HepG2 (cell line): ENCODE results near the gene ECHDC1. TPM values are rescaled to one million over a fixed set of nuclear protein-coding genes. Genes with fewer than 3 reads are reported as not detected.

Experiments used
- ARID5B ChIP-seq: IDR thresholded peaks from 2 replicates; pipeline ENCODE4 v1.4.0; 2020; ENCODE audit warnings: mild to moderate bottlenecking, missing genetic modification reagents
- ATF6 ChIP-seq: sonication (generic); formaldehyde crosslinking; conservative IDR thresholded peaks from 2 replicates; pipeline ENCODE4 v1.4.0; 2020; ENCODE audit warnings: missing genetic modification reagents
- CERS6 ChIP-seq: sonication (generic); formaldehyde crosslinking; IDR thresholded peaks from 2 replicates; pipeline ENCODE4 v1.5.0; 2020; ENCODE audit warnings: missing genetic modification reagents
- HNF1B ChIP-seq: sonication (generic); formaldehyde crosslinking; IDR thresholded peaks from 2 replicates; pipeline ENCODE4 v1.5.1; 2020; ENCODE audit warnings: mild to moderate bottlenecking, moderate library complexity, missing genetic modification reagents
- HNRNPK ChIP-seq: fragments of 200-400 bp; formaldehyde crosslinking; IDR thresholded peaks from 2 replicates; pipeline ENCODE4 v1.6.1; 2018; ENCODE audit warnings: low read length, low read depth, moderate library complexity, mild to moderate bottlenecking; ENCODE audit not compliant: poor library complexity, severe bottlenecking
- HOXD1 ChIP-seq: sonication (generic); formaldehyde crosslinking; IDR thresholded peaks from 2 replicates; pipeline ENCODE4 v1.5.0; 2020; ENCODE audit warnings: missing genetic modification reagents
- JUNB ChIP-seq: sonication (generic); formaldehyde crosslinking; IDR thresholded peaks from 2 replicates; pipeline ENCODE4 v1.8.0; 2022; ENCODE audit warnings: missing genetic modification reagents, mild to moderate bottlenecking, borderline replicate concordance
- LCORL ChIP-seq, 2 experiments: fragments of 450-650 bp in 1 of 2; sonication (generic) in 1 of 2; formaldehyde crosslinking in 1 of 2; IDR thresholded peaks; 2 replicates each; pipeline versions ENCODE4 v1.5.0 to v1.6.1; 2017 to 2020; ENCODE audit warnings: antibody characterized with exemption in 1 of 2, missing genetic modification reagents in 1 of 2
- MAFF ChIP-seq: IDR thresholded peaks from 2 replicates; pipeline ENCODE4 v1.6.1; 2011; ENCODE audit warnings: low read depth, low read length, improper control_type of control experiment
- NONO ChIP-seq, 2 experiments: fragments of 450-650 bp in 1 of 2; sonication (generic) in 1 of 2; formaldehyde crosslinking in 1 of 2; IDR thresholded peaks in 1 of 2; conservative IDR thresholded peaks in 1 of 2; 2 replicates each; pipeline versions ENCODE4 v1.6.1 to v1.8.0; 2017 to 2022; ENCODE audit warnings: mild to moderate bottlenecking in 1 of 2, missing genetic modification reagents in 1 of 2, moderate library complexity in 1 of 2
- RFX5 ChIP-seq: IDR thresholded peaks from 2 replicates; pipeline ENCODE4 v1.6.1; 2011; ENCODE audit warnings: low read depth, low read length, improper control_type of control experiment
- SETDB1 ChIP-seq: sonication (generic); formaldehyde crosslinking; IDR thresholded peaks from 2 replicates; pipeline ENCODE4 v1.5.1; 2020; ENCODE audit warnings: missing genetic modification reagents, mild to moderate bottlenecking, borderline replicate concordance
- TARDBP ChIP-seq: sonication (generic); formaldehyde crosslinking; IDR thresholded peaks from 2 replicates; pipeline ENCODE4 v1.8.0; 2022; ENCODE audit warnings: mild to moderate bottlenecking, missing genetic modification reagents
- ZNF839 ChIP-seq: sonication (generic); formaldehyde crosslinking; IDR thresholded peaks from 2 replicates; pipeline ENCODE4 v1.4.0; 2020; ENCODE audit warnings: missing genetic modification reagents, mild to moderate bottlenecking, borderline replicate concordance
- polyA plus RNA-seq, 8 experiments: library from polyadenylated mRNA; depleted of rRNA in 3 of 8; stranded (reverse) in 7 of 8; unstranded in 1 of 8; fragments of >200 nt; fragmentation: Illumina TruSeq in 4 of 8; extraction: Trizol in 4 of 8; gene quantifications; 2 replicates each; pipeline versions ENCODE4 v1.2.1 to v1.2.3, GENCODE V29; 2011 to 2016; ENCODE audit warnings: low read depth in 4 of 8, missing spikeins in 1 of 8, mixed read lengths in 1 of 8; ENCODE audit not compliant: insufficient read depth in 1 of 8
- total RNA-seq, 5 experiments: library from RNA; depleted of rRNA; stranded (reverse); fragments of >200 nt; fragmentation: Illumina TruSeq; extraction: Trizol; gene quantifications; 2 replicates each; pipeline ENCODE4 v1.2.3, GENCODE V29; 2016; ENCODE audit warnings: low read depth in 1 of 5

Gene ECHDC1
- total and polyA plus RNA-seq, 2 of the 13 experiments (the other 11 are each of a cell fraction or from before 2014, with no cell fraction given) = 32.8 to 98.1 TPM

- TF ChIP-seq MAFF (no peak), JUNB (CRISPR knock-in tag) (no peak), ARID5B (CRISPR knock-in tag) (peak; percentile 41), ZNF839 (CRISPR knock-in tag) (no peak), NONO (IDR thresholded peaks at IDR 0.05) (no peak), NONO (CRISPR knock-in tag; conservative IDR thresholded peaks at IDR 0.05) (peak; percentile 27; the same call in 1 of the 2 replicates), RFX5 (no peak), CERS6 (peak; percentile 81; the same call in 1 of the 2 replicates), HNRNPK (peak; percentile 78), SETDB1 (CRISPR knock-in tag) (no peak), ATF6 (no peak), HNF1B (CRISPR knock-in tag) (peak; percentile 78), HOXD1 (CRISPR knock-in tag) (peak; percentile 15; the same call in 1 of the 2 replicates), LCORL (IDR thresholded peaks at IDR 0.05) (no peak), LCORL (CRISPR knock-in tag; IDR thresholded peaks at IDR 0.05) (peak; percentile 71; the same call in 1 of the 2 replicates), TARDBP (CRISPR knock-in tag) (peak; percentile 63)
These were observed 76.3 kb downstream of the ECHDC1 start (continued) for GRCh38 chr6:127266892-127267645.
